Liver (tissue), 3 donors: ENCODE results near the gene MGA.

Experiments
- CTCF ChIP-seq: fragments of 150-350 bp; IDR thresholded peaks from 2 replicates; pipeline ENCODE4 v1.5.1; 2017; ENCODE audit warnings: improper control_type of control experiment, low read depth, low read length; ENCODE audit not compliant: missing input control
- JUND ChIP-seq, 2 donors: IDR thresholded peaks; 2 replicates each; pipeline ENCODE4 v1.6.1; 2016; ENCODE audit warnings: antibody characterized with exemption in 2 of 2
- RAD21 ChIP-seq, 2 donors: IDR thresholded peaks; 2 replicates each; pipeline ENCODE4 v1.6.1; 2016; ENCODE audit warnings: antibody characterized with exemption in 2 of 2, mild to moderate bottlenecking in 2 of 2
- RXRA ChIP-seq, 2 donors: IDR thresholded peaks; 2 replicates each; pipeline ENCODE4 v1.6.1; 2017 to 2018; ENCODE audit warnings: antibody characterized with exemption in 2 of 2, mild to moderate bottlenecking in 1 of 2
- donor health status: healthy.
- donor health status: healthy.

GRCh38 chr15:41790169-41790568 is 130.0 kb downstream of the MGA start:
- TF ChIP-seq CTCF, result no peak
- no peak for TF ChIP-seq RXRA (IDR thresholded peaks at IDR 0.05)
- no peak for TF ChIP-seq RAD21 (IDR thresholded peaks at IDR 0.05)
- TF ChIP-seq JUND (IDR thresholded peaks at IDR 0.05), result no peak
